ENCODE data around the gene TRUB1. TPM values are rescaled to one million over a fixed set of nuclear protein-coding genes. Genes with fewer than 3 reads are reported as not detected.

The TRUB1 gene
- total and polyA plus RNA-seq, 2 experiments from 2014 or later: 17.4 to 19.6 TPM

- Histone ChIP-seq H2AFZ (no peak overlapping the region), H3K9me2 (ENCODE audit: insufficient read depth) (no peaks in the 10 kb centered on the region), H3K4me3 (no peak overlapping the region), H3K36me3 (ENCODE audit: low read depth) (no peaks in the 10 kb centered on the region), H3K79me2 (ENCODE audit: insufficient read depth) (no peaks in the 10 kb centered on the region), H3K27ac (no peak overlapping the region), H4K20me1 (ENCODE audit: insufficient read depth) (no peaks in the 10 kb centered on the region), H3K4me2 (ENCODE audit: unreplicated experiment) (peak overlapping the region; percentile 41), H3K4me1 (ENCODE audit: insufficient read depth) (peaks cover 12% of the 10 kb centered on the region), H3F3A (ENCODE audit: insufficient read depth) (no peaks in the 10 kb centered on the region), H3K27me3 (replicated peaks; ENCODE audit: insufficient read depth) (peaks cover 31% of the 10 kb centered on the region; the same call in 1 of the 2 replicates), H3K9me3 (ENCODE audit: low read depth) (no peaks in the 10 kb centered on the region), H3K9ac (no peak overlapping the region)
- in situ Hi-C loops (cut with MboI): no loop called here
- WGBS, 2 experiments (ENCODE audit: low coverage in 1 of 2, low lambda C conversion rate in 2 of 2, missing lambda C conversion rate in 2 of 2): 19 to 25% methylated on average over 3 of the region's 3 CpGs
- TF ChIP-seq EZH2phosphoT487 (IDR thresholded peaks at IDR 0.05; ENCODE audit: insufficient read depth, low read depth): no peak
- no peak for TF ChIP-seq EZH2 (IDR thresholded peaks at IDR 0.05; ENCODE audit: insufficient read depth, poor library complexity, severe bottlenecking)
- peak; percentile 66 for DNase-seq
Observed at GRCh38 chr10:114925587-114926586, 12.1 kb upstream of the TRUB1 start.

GRCh38 chr10:114928818-114929217 is 9.2 kb upstream of the TRUB1 start:
- H3K4me2 ChIP-seq (ENCODE audit: unreplicated experiment): no peak overlapping the region
- H3K36me3 ChIP-seq (ENCODE audit: low read depth): no peaks in the 10 kb centered on the region
- no peak overlapping the region for H3K27ac ChIP-seq
- H3K9me3 ChIP-seq (ENCODE audit: low read depth): no peaks in the 10 kb centered on the region
- no peaks in the 10 kb centered on the region for H4K20me1 ChIP-seq (ENCODE audit: insufficient read depth)
- DNase-seq: no peak
- TF ChIP-seq EZH2phosphoT487 (IDR thresholded peaks at IDR 0.05; ENCODE audit: insufficient read depth, low read depth): no peak
- no peak for TF ChIP-seq EZH2 (IDR thresholded peaks at IDR 0.05; ENCODE audit: insufficient read depth, poor library complexity, severe bottlenecking)
- H3K79me2 ChIP-seq (ENCODE audit: insufficient read depth): no peaks in the 10 kb centered on the region
- in situ Hi-C loops (cut with MboI): no loop called here
- peaks cover 5% of the 10 kb centered on the region; the same call in 1 of the 2 replicates for H3K27me3 ChIP-seq (replicated peaks; ENCODE audit: insufficient read depth)
- no peak overlapping the region for H3K4me3 ChIP-seq
- H3K4me1 ChIP-seq (ENCODE audit: insufficient read depth): peaks cover 12% of the 10 kb centered on the region
- H2AFZ ChIP-seq: no peak overlapping the region
- H3F3A ChIP-seq (ENCODE audit: insufficient read depth): no peaks in the 10 kb centered on the region
- H3K9me2 ChIP-seq (ENCODE audit: insufficient read depth): no peaks in the 10 kb centered on the region
- H3K9ac ChIP-seq: no peak overlapping the region
- WGBS, 2 experiments (ENCODE audit: low coverage in 1 of 2, low lambda C conversion rate in 2 of 2, missing lambda C conversion rate in 2 of 2): 61 to 73% methylated on average over 2 of the region's 2 CpGs

GRCh38 chr10:114930320-114930719 is 7.7 kb upstream of the TRUB1 start:
- peaks cover 9% of the 10 kb centered on the region for H3K4me1 ChIP-seq (ENCODE audit: insufficient read depth)
- H3K4me2 ChIP-seq (ENCODE audit: unreplicated experiment): no peak overlapping the region
- H3K9me3 ChIP-seq (ENCODE audit: low read depth): no peaks in the 10 kb centered on the region
- WGBS, 2 experiments (ENCODE audit: low coverage in 1 of 2, low lambda C conversion rate in 2 of 2, missing lambda C conversion rate in 2 of 2): 39 to 45% methylated on average over 4 of the region's 4 CpGs
- H3K27ac ChIP-seq: no peak overlapping the region
- H3F3A ChIP-seq (ENCODE audit: insufficient read depth): no peaks in the 10 kb centered on the region
- no peak overlapping the region for H2AFZ ChIP-seq
- no peaks in the 10 kb centered on the region for H3K9me2 ChIP-seq (ENCODE audit: insufficient read depth)
- H3K79me2 ChIP-seq (ENCODE audit: insufficient read depth): no peaks in the 10 kb centered on the region
- in situ Hi-C loops (cut with MboI): no loop called here
- H3K9ac ChIP-seq: no peak overlapping the region
- H3K4me3 ChIP-seq: no peak overlapping the region
- peak; percentile 7 for DNase-seq
- no peaks in the 10 kb centered on the region for H3K36me3 ChIP-seq (ENCODE audit: low read depth)
- H4K20me1 ChIP-seq (ENCODE audit: insufficient read depth): no peaks in the 10 kb centered on the region
- TF ChIP-seq EZH2phosphoT487 (IDR thresholded peaks at IDR 0.05; ENCODE audit: insufficient read depth, low read depth) (no peak), EZH2 (IDR thresholded peaks at IDR 0.05; ENCODE audit: insufficient read depth, poor library complexity, severe bottlenecking) (no peak)
- no peaks in the 10 kb centered on the region for H3K27me3 ChIP-seq (replicated peaks; ENCODE audit: insufficient read depth)

- no peak for TF ChIP-seq EZH2phosphoT487 (IDR thresholded peaks at IDR 0.05; ENCODE audit: insufficient read depth, low read depth)
- TF ChIP-seq EZH2 (IDR thresholded peaks at IDR 0.05; ENCODE audit: insufficient read depth, poor library complexity, severe bottlenecking): no peak
- Histone ChIP-seq H4K20me1 (ENCODE audit: insufficient read depth) (no peaks in the 10 kb centered on the region), H2AFZ (no peak overlapping the region), H3K9me2 (ENCODE audit: insufficient read depth) (no peaks in the 10 kb centered on the region), H3K4me1 (ENCODE audit: insufficient read depth) (peaks cover under 1% of the 10 kb centered on the region), H3K4me2 (ENCODE audit: unreplicated experiment) (no peak overlapping the region), H3K27ac (no peak overlapping the region), H3K36me3 (ENCODE audit: low read depth) (no peaks in the 10 kb centered on the region), H3F3A (ENCODE audit: insufficient read depth) (no peaks in the 10 kb centered on the region), H3K27me3 (replicated peaks; ENCODE audit: insufficient read depth) (no peaks in the 10 kb centered on the region), H3K4me3 (no peak overlapping the region), H3K9me3 (ENCODE audit: low read depth) (no peaks in the 10 kb centered on the region), H3K9ac (no peak overlapping the region), H3K79me2 (ENCODE audit: insufficient read depth) (no peaks in the 10 kb centered on the region)
- DNase-seq: peak; percentile 14
- 11 to 15% methylated on average over 2 of the region's 2 CpGs for WGBS, 2 experiments (ENCODE audit: low coverage in 1 of 2, low lambda C conversion rate in 2 of 2, missing lambda C conversion rate in 2 of 2)
- in situ Hi-C loops (cut with MboI): no loop called here
Observed at GRCh38 chr10:114931072-114931679, 6.8 kb upstream of the TRUB1 start.
